Activated T-cell treated with anti-CD3 and anti-CD28 coated beads for 1 hour (primary cell): ENCODE results near the gene HMGN5.

ENCODE experiments used
- DNase-seq: peaks from one replicate; pipeline ENCODE4 v3.0.0-alpha.2; 2020; ENCODE audit warnings: low read depth

Gene HMGN5

GRCh38 chrX:81201671-81202455 lies at the start of gene HMGN5, which contains the start of gene SH3BGRL:
Gene HMGN5, minus strand, starts transcription at chrX:81201913. Its CDS starts 80,364 bp downstream, at chrX:81121549.
Gene SH3BGRL, plus strand, starts transcription at chrX:81202102. Its CDS starts 99 bp downstream, at chrX:81202201.
- DNase-seq: peak; percentile 51

GRCh38 chrX:81241753-81242152 lies 40.0 kb upstream of the HMGN5 start:
- DNase-seq: no peak

GRCh38 chrX:81240701-81241331 lies 39.1 kb upstream of the HMGN5 start:
- DNase-seq: no peak

GRCh38 chrX:81238166-81238565 lies 36.5 kb upstream of the HMGN5 start:
- DNase-seq: no peak

- no peak for DNase-seq
These were observed 35.8 kb upstream of the HMGN5 start for GRCh38 chrX:81237516-81237915.

GRCh38 chrX:81232218-81232617 lies 30.5 kb upstream of the HMGN5 start:
- no peak for DNase-seq

GRCh38 chrX:81231476-81231875 lies 29.8 kb upstream of the HMGN5 start:
- DNase-seq: no peak

- no peak for DNase-seq
These were observed 28.2 kb upstream of the HMGN5 start for GRCh38 chrX:81229901-81230300.

- no peak for DNase-seq
These were observed 27.5 kb upstream of the HMGN5 start for GRCh38 chrX:81229229-81229628.

GRCh38 chrX:81215685-81216084 lies 14.0 kb upstream of the HMGN5 start:
- no peak for DNase-seq

- DNase-seq: no peak
These were observed 7.2 kb upstream of the HMGN5 start for GRCh38 chrX:81208916-81209315.

GRCh38 chrX:81206476-81206875 lies 4.8 kb upstream of the HMGN5 start:
- no peak for DNase-seq

- DNase-seq: no peak
These were observed 3.8 kb upstream of the HMGN5 start for GRCh38 chrX:81205551-81205950.

- DNase-seq: no peak
These were observed 1.2 kb upstream of the HMGN5 start for GRCh38 chrX:81202943-81203342.

GRCh38 chrX:81202456-81202819 lies 725 bp upstream of the HMGN5 start:
- no peak for DNase-seq

- DNase-seq: no peak
These were observed 642 bp downstream of the HMGN5 start for GRCh38 chrX:81201071-81201470.

GRCh38 chrX:81195712-81196111 lies 6.0 kb downstream of the HMGN5 start:
- DNase-seq: peak; percentile 30

GRCh38 chrX:81195259-81195658 lies 6.5 kb downstream of the HMGN5 start:
- no peak for DNase-seq

GRCh38 chrX:81174286-81174685 lies 27.4 kb downstream of the HMGN5 start:
- no peak for DNase-seq

GRCh38 chrX:81168391-81168790 lies 33.3 kb downstream of the HMGN5 start:
- DNase-seq: no peak

GRCh38 chrX:81121513-81122363 lies 80.0 kb downstream of the HMGN5 start:
- peak; percentile 70 for DNase-seq

- peak; percentile 9 for DNase-seq
These were observed 80.8 kb downstream of the HMGN5 start for GRCh38 chrX:81120936-81121371.
